ENCODE results near the gene HEPHL1. TPM values are rescaled to one million over a fixed set of nuclear protein-coding genes. Genes with fewer than 3 reads are reported as not detected.

HEPHL1 gene
- total and polyA plus RNA-seq, 2 experiments from 2014 or later, result 0.07 to 0.21 TPM

DNA sequence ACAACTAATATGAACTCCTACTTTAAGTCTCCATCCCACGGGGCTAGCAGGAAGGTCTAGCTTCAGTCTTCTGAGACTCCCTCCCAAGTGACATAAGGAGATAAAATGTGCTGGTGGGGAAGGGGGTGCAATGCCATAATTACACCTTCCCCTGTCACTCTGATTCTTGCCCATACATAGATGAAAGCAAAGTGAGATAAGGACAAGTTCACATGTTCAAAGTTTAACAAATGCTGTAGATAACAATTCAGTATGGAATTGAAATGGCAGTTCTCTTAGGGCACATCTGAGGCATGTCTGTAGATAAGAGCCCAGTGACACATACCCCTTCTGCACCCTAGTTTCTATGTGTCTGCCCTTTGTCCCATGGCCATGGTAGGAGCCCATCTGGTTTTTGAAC lies 69.2 kb downstream of the HEPHL1 start:
- no peaks in the 10 kb centered on the region for H3K9me3 Mint-ChIP-seq
- H4K20me1 ChIP-seq (replicated peaks; ENCODE audit: insufficient read depth), result no peaks in the 10 kb centered on the region
- no peaks in the 10 kb centered on the region for H3K4me1 Mint-ChIP-seq
- H3K27me3 ChIP-seq (ENCODE audit: insufficient read depth), result no peaks in the 10 kb centered on the region
- H3K9me2 ChIP-seq (ENCODE audit: insufficient read depth), result peaks cover 11% of the 10 kb centered on the region; the same call in 1 of the 2 replicates
- TF ChIP-seq CREB1 (CRISPR knock-in tag; IDR thresholded peaks at IDR 0.05; ENCODE audit: low read depth) (no peak), NANOG (IDR thresholded peaks at IDR 0.05; ENCODE audit: borderline replicate concordance) (no peak), EZH2 (IDR thresholded peaks at IDR 0.05; ENCODE audit: low read depth, unreplicated experiment) (no peak), ETS1 (IDR thresholded peaks at IDR 0.05) (no peak), EZH2phosphoT487 (IDR thresholded peaks at IDR 0.05; ENCODE audit: unreplicated experiment) (no peak), ZNF114 (CRISPR knock-in tag; IDR thresholded peaks at IDR 0.05) (no peak), JUNB (IDR thresholded peaks at IDR 0.05; ENCODE audit: unreplicated experiment) (no peak), ZNF331 (CRISPR knock-in tag; IDR thresholded peaks at IDR 0.05; ENCODE audit: low read depth) (no peak), STAT1 (IDR thresholded peaks at IDR 0.05; ENCODE audit: unreplicated experiment) (no peak), POLR2AphosphoS5 (IDR thresholded peaks at IDR 0.05; ENCODE audit: low read depth) (no peak)
- TF ChIP-seq, protein P1, sequence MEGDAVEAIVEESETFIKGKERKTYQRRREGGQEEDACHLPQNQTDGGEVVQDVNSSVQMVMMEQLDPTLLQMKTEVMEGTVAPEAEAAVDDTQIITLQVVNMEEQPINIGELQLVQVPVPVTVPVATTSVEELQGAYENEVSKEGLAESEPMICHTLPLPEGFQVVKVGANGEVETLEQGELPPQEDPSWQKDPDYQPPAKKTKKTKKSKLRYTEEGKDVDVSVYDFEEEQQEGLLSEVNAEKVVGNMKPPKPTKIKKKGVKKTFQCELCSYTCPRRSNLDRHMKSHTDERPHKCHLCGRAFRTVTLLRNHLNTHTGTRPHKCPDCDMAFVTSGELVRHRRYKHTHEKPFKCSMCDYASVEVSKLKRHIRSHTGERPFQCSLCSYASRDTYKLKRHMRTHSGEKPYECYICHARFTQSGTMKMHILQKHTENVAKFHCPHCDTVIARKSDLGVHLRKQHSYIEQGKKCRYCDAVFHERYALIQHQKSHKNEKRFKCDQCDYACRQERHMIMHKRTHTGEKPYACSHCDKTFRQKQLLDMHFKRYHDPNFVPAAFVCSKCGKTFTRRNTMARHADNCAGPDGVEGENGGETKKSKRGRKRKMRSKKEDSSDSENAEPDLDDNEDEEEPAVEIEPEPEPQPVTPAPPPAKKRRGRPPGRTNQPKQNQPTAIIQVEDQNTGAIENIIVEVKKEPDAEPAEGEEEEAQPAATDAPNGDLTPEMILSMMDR (conservative IDR thresholded peaks at IDR 0.05; ENCODE audit: low read depth in 2 of 2), result no peak
- TF ChIP-seq, protein P2, sequence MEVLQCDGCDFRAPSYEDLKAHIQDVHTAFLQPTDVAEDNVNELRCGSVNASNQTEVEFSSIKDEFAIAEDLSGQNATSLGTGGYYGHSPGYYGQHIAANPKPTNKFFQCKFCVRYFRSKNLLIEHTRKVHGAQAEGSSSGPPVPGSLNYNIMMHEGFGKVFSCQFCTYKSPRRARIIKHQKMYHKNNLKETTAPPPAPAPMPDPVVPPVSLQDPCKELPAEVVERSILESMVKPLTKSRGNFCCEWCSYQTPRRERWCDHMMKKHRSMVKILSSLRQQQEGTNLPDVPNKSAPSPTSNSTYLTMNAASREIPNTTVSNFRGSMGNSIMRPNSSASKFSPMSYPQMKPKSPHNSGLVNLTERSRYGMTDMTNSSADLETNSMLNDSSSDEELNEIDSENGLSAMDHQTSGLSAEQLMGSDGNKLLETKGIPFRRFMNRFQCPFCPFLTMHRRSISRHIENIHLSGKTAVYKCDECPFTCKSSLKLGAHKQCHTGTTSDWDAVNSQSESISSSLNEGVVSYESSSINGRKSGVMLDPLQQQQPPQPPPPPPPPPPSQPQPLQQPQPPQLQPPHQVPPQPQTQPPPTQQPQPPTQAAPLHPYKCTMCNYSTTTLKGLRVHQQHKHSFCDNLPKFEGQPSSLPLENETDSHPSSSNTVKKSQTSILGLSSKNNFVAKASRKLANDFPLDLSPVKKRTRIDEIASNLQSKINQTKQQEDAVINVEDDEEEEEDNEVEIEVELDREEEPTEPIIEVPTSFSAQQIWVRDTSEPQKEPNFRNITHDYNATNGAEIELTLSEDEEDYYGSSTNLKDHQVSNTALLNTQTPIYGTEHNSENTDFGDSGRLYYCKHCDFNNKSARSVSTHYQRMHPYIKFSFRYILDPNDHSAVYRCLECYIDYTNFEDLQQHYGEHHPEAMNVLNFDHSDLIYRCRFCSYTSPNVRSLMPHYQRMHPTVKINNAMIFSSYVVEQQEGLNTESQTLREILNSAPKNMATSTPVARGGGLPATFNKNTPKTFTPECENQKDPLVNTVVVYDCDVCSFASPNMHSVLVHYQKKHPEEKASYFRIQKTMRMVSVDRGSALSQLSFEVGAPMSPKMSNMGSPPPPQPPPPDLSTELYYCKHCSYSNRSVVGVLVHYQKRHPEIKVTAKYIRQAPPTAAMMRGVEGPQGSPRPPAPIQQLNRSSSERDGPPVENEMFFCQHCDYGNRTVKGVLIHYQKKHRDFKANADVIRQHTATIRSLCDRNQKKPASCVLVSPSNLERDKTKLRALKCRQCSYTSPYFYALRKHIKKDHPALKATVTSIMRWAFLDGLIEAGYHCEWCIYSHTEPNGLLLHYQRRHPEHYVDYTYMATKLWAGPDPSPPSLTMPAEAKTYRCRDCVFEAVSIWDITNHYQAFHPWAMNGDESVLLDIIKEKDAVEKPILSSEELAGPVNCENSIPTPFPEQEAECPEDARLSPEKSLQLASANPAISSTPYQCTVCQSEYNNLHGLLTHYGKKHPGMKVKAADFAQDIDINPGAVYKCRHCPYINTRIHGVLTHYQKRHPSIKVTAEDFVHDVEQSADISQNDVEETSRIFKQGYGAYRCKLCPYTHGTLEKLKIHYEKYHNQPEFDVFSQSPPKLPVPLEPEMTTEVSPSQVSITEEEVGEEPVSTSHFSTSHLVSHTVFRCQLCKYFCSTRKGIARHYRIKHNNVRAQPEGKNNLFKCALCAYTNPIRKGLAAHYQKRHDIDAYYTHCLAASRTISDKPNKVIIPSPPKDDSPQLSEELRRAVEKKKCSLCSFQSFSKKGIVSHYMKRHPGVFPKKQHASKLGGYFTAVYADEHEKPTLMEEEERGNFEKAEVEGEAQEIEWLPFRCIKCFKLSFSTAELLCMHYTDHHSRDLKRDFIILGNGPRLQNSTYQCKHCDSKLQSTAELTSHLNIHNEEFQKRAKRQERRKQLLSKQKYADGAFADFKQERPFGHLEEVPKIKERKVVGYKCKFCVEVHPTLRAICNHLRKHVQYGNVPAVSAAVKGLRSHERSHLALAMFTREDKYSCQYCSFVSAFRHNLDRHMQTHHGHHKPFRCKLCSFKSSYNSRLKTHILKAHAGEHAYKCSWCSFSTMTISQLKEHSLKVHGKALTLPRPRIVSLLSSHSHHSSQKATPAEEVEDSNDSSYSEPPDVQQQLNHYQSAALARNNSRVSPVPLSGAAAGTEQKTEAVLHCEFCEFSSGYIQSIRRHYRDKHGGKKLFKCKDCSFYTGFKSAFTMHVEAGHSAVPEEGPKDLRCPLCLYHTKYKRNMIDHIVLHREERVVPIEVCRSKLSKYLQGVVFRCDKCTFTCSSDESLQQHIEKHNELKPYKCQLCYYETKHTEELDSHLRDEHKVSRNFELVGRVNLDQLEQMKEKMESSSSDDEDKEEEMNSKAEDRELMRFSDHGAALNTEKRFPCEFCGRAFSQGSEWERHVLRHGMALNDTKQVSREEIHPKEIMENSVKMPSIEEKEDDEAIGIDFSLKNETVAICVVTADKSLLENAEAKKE (CRISPR knock-in tag; IDR thresholded peaks at IDR 0.05), result no peak
- TF ChIP-seq, protein P3, sequence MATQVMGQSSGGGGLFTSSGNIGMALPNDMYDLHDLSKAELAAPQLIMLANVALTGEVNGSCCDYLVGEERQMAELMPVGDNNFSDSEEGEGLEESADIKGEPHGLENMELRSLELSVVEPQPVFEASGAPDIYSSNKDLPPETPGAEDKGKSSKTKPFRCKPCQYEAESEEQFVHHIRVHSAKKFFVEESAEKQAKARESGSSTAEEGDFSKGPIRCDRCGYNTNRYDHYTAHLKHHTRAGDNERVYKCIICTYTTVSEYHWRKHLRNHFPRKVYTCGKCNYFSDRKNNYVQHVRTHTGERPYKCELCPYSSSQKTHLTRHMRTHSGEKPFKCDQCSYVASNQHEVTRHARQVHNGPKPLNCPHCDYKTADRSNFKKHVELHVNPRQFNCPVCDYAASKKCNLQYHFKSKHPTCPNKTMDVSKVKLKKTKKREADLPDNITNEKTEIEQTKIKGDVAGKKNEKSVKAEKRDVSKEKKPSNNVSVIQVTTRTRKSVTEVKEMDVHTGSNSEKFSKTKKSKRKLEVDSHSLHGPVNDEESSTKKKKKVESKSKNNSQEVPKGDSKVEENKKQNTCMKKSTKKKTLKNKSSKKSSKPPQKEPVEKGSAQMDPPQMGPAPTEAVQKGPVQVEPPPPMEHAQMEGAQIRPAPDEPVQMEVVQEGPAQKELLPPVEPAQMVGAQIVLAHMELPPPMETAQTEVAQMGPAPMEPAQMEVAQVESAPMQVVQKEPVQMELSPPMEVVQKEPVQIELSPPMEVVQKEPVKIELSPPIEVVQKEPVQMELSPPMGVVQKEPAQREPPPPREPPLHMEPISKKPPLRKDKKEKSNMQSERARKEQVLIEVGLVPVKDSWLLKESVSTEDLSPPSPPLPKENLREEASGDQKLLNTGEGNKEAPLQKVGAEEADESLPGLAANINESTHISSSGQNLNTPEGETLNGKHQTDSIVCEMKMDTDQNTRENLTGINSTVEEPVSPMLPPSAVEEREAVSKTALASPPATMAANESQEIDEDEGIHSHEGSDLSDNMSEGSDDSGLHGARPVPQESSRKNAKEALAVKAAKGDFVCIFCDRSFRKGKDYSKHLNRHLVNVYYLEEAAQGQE (IDR thresholded peaks at IDR 0.05; ENCODE audit: unreplicated experiment), result no peak
- no peak overlapping the region for H3K4me3 Mint-ChIP-seq
- no peaks in the 10 kb centered on the region for H3K4me1 ChIP-seq (ENCODE audit: insufficient read depth)
- H2AFZ ChIP-seq, result no peak overlapping the region
- H3K36me3 ChIP-seq (ENCODE audit: insufficient read depth), result no peaks in the 10 kb centered on the region
- H3K27me3 Mint-ChIP-seq (ENCODE audit: insufficient read depth, low read depth, poor library complexity), result peaks cover 4% of the 10 kb centered on the region
- H3K4me3 ChIP-seq, result no peak overlapping the region
- no peak overlapping the region for H3K27ac Mint-ChIP-seq
- no peak overlapping the region for H3K27ac ChIP-seq (ENCODE audit: low read depth)
- ATAC-seq (no peak), DNase-seq (ENCODE audit: low spot score) (no peak)
- no peak overlapping the region for H3K4me2 ChIP-seq
- H3F3A ChIP-seq (replicated peaks; ENCODE audit: low read depth), result no peaks in the 10 kb centered on the region
- H3K79me2 ChIP-seq (replicated peaks; ENCODE audit: insufficient read depth), result no peaks in the 10 kb centered on the region
- H3K36me3 Mint-ChIP-seq (ENCODE audit: low read depth), result no peaks in the 10 kb centered on the region; the same call in 2 of the 3 replicates
